Esophagus squamous epithelium (tissue), 4 donors: ENCODE data around the gene METTL3.

Experiments
- CTCF ChIP-seq, 6 experiments: fragments of 450-650 bp in 4 of 6; fragments of 200-600 bp in 2 of 6; sonication (generic) in 2 of 6; IDR thresholded peaks; one replicate each; pipeline ENCODE4 v1.5.1; 2016 to 2019; ENCODE audit warnings: antibody characterized with exemption in 6 of 6, mild to moderate bottlenecking in 4 of 6, moderate library complexity in 4 of 6
- POLR2A ChIP-seq, 4 donors: fragments of 450-650 bp; IDR thresholded peaks; one replicate each; pipeline ENCODE4 v1.6.1; 2017; ENCODE audit warnings: antibody characterized with exemption in 4 of 4, mild to moderate bottlenecking in 4 of 4, moderate library complexity in 3 of 4

DNA sequence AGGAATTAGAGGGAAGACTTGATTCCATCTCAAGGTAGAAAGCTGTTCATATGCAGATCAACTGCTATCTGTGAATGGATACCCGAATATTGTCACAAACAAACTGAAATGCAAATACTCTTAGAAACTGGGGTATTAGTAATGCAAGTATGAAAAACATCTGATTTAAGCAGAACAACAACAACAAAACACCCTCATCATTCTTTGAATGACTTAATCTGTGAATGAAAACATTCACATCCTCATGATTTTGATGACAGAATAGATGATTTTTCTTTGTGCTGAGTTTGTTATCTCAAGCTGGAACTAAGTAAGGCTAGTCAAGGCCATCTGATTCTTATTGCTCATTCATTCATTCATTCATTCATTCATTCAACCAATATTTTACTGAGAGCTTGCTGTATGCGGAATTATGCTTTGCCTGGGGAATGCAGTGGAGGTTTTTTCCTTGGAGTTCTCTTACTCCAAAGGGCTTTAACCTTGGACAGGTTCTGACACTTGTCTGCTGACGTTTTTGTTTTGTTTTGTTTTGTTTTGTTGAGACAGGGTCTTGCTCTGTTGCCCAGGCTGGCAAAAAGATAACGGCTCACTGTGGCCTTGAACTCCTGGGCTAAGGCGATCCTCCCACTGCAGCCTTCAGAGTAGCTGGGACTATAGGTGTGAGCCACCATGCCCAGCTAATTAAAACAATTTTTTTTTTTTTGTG is 45.4 kb upstream of the METTL3 start:
- TF ChIP-seq CTCF (IDR thresholded peaks at IDR 0.05) (no peak), POLR2A (IDR thresholded peaks at IDR 0.05) (no peak)
